Neural cell (in vitro differentiated cells): ENCODE results near the gene CCDC182. TPM values are rescaled to one million over a fixed set of nuclear protein-coding genes. Genes with fewer than 3 reads are reported as not detected.

Experiments used
- H2AFZ ChIP-seq: fragments of 200-600, 300-800 bp; sonication (generic), shearing (Covaris generic); 2 replicates; pipeline ENCODE4 v1.6.0; 2014; ENCODE audit warnings: low read depth, mild to moderate bottlenecking, antibody characterized with exemption, low read length, moderate library complexity
- H3F3A ChIP-seq: fragments of 200-600 bp; shearing (Covaris generic); 2 replicates; pipeline ENCODE4 v1.6.1; 2016; ENCODE audit warnings: mild to moderate bottlenecking, moderate library complexity, mixed read lengths, antibody characterized with exemption, low read length; ENCODE audit not compliant: insufficient read depth, poor library complexity, severe bottlenecking
- H3K27ac ChIP-seq: fragments of 200-600, 300-800 bp; sonication (generic), shearing (Covaris generic); 2 replicates; pipeline ENCODE4 v1.5.1; 2014; ENCODE audit warnings: mild to moderate bottlenecking, low read length, moderate library complexity
- H3K27me3 ChIP-seq: fragments of 300-800, 200-600 bp; sonication (generic), shearing (Covaris generic); 2 replicates; pipeline ENCODE4 v1.6.0; 2014; ENCODE audit warnings: mild to moderate bottlenecking, low read depth, low read length, moderate library complexity; ENCODE audit not compliant: insufficient read depth
- H3K36me3 ChIP-seq: fragments of 300-800, 200-600 bp; sonication (generic), shearing (Covaris generic); 2 replicates; pipeline ENCODE4 v1.5.1; 2014; ENCODE audit warnings: mild to moderate bottlenecking, antibody characterized with exemption, low read length, moderate library complexity; ENCODE audit not compliant: insufficient read depth
- H3K4me2 ChIP-seq: fragments of 300-800, 200-600 bp; sonication (generic), shearing (Covaris generic); 2 replicates; pipeline ENCODE4 v1.6.0; 2014; ENCODE audit warnings: mild to moderate bottlenecking, low read length
- H3K4me3 ChIP-seq: fragments of 300-800, 200-600 bp; sonication (generic), shearing (Covaris generic); 2 replicates; pipeline ENCODE4 v1.5.1; 2014; ENCODE audit warnings: mild to moderate bottlenecking, low read length, moderate library complexity
- H3K79me2 ChIP-seq: fragments of 200-600 bp; shearing (Covaris generic); replicated peaks from 2 replicates; pipeline ENCODE4 v1.6.0; 2014; ENCODE audit warnings: mild to moderate bottlenecking, low read length, moderate library complexity; ENCODE audit not compliant: insufficient read depth
- H3K9ac ChIP-seq: fragments of 300-800, 200-600 bp; sonication (generic), shearing (Covaris generic); 2 replicates; pipeline ENCODE4 v1.6.1; 2016; ENCODE audit warnings: mild to moderate bottlenecking, low read length, mixed read lengths
- H3K9me2 ChIP-seq: fragments of 200-600 bp; shearing (Covaris generic); 2 replicates; pipeline ENCODE4 v1.6.1; 2016; ENCODE audit warnings: mild to moderate bottlenecking, low read length, mixed read lengths; ENCODE audit not compliant: insufficient read depth
- H3K9me3 ChIP-seq: fragments of 200-600, 300-800 bp; sonication (generic), shearing (Covaris generic); 2 replicates; pipeline ENCODE4 v1.6.1; 2016; ENCODE audit warnings: mild to moderate bottlenecking, mixed run types, low read length, moderate library complexity, mixed read lengths
- H4K20me1 ChIP-seq: fragments of 200-600 bp; shearing (Covaris generic); 2 replicates; pipeline ENCODE4 v1.6.1; 2016; ENCODE audit warnings: mild to moderate bottlenecking, mixed run types; ENCODE audit not compliant: insufficient read depth
- CTCF ChIP-seq: fragments of 450-650 bp; IDR thresholded peaks from 2 replicates; pipeline ENCODE4 v1.5.1; 2014; ENCODE audit warnings: antibody characterized with exemption, mild to moderate bottlenecking, moderate library complexity; ENCODE audit not compliant: poor library complexity, severe bottlenecking
- EP300 ChIP-seq: fragments of 450-650 bp; conservative IDR thresholded peaks from 2 replicates; pipeline ENCODE4 v1.6.1; 2014; ENCODE audit warnings: antibody characterized with exemption, mild to moderate bottlenecking, moderate library complexity; ENCODE audit not compliant: poor library complexity, severe bottlenecking
- EZH2 ChIP-seq: fragments of 200-600, 300-800 bp; shearing (Covaris generic), sonication (generic); IDR thresholded peaks from 2 replicates; pipeline ENCODE4 v1.6.1; 2014; ENCODE audit warnings: antibody characterized with exemption, low read length, borderline replicate concordance, mild to moderate bottlenecking; ENCODE audit not compliant: insufficient read depth, poor library complexity, severe bottlenecking
- MXI1 ChIP-seq: fragments of 450-650 bp; conservative IDR thresholded peaks from 2 replicates; pipeline ENCODE4 v1.6.1; 2014; ENCODE audit warnings: antibody characterized with exemption, mild to moderate bottlenecking; ENCODE audit not compliant: poor library complexity, severe bottlenecking
- POLR2AphosphoS5 ChIP-seq: IDR thresholded peaks from 2 replicates; pipeline ENCODE4 v1.6.1; 2012
- RAD21 ChIP-seq: fragments of 450-650 bp; conservative IDR thresholded peaks from 2 replicates; pipeline ENCODE4 v1.6.1; 2014; ENCODE audit warnings: antibody characterized with exemption, mild to moderate bottlenecking, moderate library complexity
- REST ChIP-seq: IDR thresholded peaks from 2 replicates; pipeline ENCODE4 v1.6.1; 2012; ENCODE audit warnings: borderline replicate concordance
- SMC3 ChIP-seq: fragments of 450-650 bp; conservative IDR thresholded peaks from 2 replicates; pipeline ENCODE4 v1.6.1; 2014; ENCODE audit warnings: antibody characterized with exemption, mild to moderate bottlenecking, moderate library complexity; ENCODE audit not compliant: poor library complexity
- TAF1 ChIP-seq: IDR thresholded peaks from 2 replicates; pipeline ENCODE4 v1.6.1; 2012; ENCODE audit warnings: low read depth
- polyA plus RNA-seq: library from polyadenylated mRNA; depleted of rRNA; stranded (reverse); fragments of >200 nt; gene quantifications from 2 replicates; pipeline ENCODE4 v1.2.3, GENCODE V29; 2014

Gene CCDC182
- polyA plus RNA-seq, 1 donor from 2014 or later, result not detected

- Histone ChIP-seq H3F3A (no peaks in the 10 kb centered on the region), H4K20me1 (no peaks in the 10 kb centered on the region), H3K36me3 (no peaks in the 10 kb centered on the region), H3K9me2 (no peaks in the 10 kb centered on the region), H3K4me3 (no peak overlapping the region), H3K79me2 (no peaks in the 10 kb centered on the region), H2AFZ (no peak overlapping the region), H3K27me3 (no peaks in the 10 kb centered on the region), H3K27ac (no peak overlapping the region), H3K9ac (no peak overlapping the region), H3K9me3 (no peaks in the 10 kb centered on the region), H3K4me2 (no peak overlapping the region)
- TF ChIP-seq CTCF (no peak), EP300 (no peak), EZH2 (no peak)
Measured at GRCh38 chr17:57750895-57751294, 5.8 kb upstream of the CCDC182 start.

- Histone ChIP-seq H3K9me2 (no peaks in the 10 kb centered on the region), H3K4me3 (no peak overlapping the region), H3K4me2 (no peak overlapping the region), H3K27ac (no peak overlapping the region), H3K79me2 (no peaks in the 10 kb centered on the region), H3K9me3 (no peaks in the 10 kb centered on the region), H4K20me1 (no peaks in the 10 kb centered on the region), H2AFZ (no peak overlapping the region), H3K36me3 (no peaks in the 10 kb centered on the region), H3K9ac (no peak overlapping the region), H3F3A (no peaks in the 10 kb centered on the region), H3K27me3 (no peaks in the 10 kb centered on the region)
- TF ChIP-seq MXI1 (no peak), CTCF (no peak), SMC3 (no peak), REST (no peak), RAD21 (no peak), POLR2AphosphoS5 (no peak), TAF1 (no peak), EZH2 (no peak), EP300 (no peak)
Measured at GRCh38 chr17:57750109-57750871, 5.2 kb upstream of the CCDC182 start.
